GM19468 (cell line): ENCODE measurements around the gene ARHGEF5.

Experiments
- ATAC-seq: cut with Tn5 transposase; IDR thresholded peaks from one replicate; pipeline ENCODE4 v1.9.1; 2021; ENCODE audit warnings: mild to moderate bottlenecking, moderate library complexity, moderate number of reproducible peaks; ENCODE audit not compliant: unreplicated experiment; ENCODE audit errors: extremely low read depth

Gene ARHGEF5

DNA sequence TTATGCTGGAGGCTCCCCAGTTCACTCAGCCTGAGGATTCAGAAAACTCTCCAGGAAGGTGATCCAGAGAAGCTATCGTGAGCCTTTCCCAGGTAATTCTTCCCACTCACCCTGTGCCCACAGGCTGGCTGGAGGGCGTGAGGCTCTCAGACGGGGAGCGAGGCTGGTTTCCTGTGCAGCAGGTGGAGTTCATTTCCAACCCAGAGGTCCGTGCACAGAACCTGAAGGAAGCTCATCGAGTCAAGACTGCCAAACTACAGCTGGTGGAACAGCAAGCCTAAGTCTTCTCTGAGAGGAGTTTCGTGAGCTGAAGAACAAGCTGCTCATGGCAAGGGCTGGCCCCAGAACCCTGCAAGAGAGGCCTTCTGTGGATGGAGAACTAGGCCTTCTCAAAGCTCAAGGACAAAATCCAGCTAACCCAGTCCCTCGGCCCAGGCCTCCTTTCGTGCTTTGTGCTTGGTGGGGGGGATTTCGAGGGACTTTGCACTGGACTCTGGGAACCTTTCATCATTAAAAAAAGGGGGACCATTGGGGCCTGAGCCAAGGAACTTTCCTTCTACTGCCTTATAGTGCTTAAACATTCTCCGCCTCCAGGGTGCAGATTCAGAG, 24.7 kb downstream of the ARHGEF5 start:
- ATAC-seq: no peak

DNA sequence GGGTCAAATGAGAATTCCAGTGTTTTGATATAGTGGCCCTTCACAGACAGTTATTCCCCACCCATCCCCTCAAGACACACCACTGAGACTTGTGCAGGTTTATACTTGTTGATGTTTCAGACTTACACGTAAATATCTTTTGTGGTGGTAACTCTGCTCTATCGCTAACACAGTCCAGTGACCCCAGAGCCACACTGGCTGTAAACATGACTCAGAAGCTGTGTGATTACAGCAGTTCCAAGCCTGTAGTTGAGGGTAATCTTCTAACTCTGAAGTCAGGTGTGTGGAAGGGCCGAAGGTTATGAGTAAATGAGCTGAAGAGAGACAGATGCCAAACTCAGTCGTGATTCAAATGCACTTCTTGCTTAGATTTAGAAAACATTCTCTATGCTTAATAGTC, 28.9 kb downstream of the ARHGEF5 start:
- no peak for ATAC-seq

DNA sequence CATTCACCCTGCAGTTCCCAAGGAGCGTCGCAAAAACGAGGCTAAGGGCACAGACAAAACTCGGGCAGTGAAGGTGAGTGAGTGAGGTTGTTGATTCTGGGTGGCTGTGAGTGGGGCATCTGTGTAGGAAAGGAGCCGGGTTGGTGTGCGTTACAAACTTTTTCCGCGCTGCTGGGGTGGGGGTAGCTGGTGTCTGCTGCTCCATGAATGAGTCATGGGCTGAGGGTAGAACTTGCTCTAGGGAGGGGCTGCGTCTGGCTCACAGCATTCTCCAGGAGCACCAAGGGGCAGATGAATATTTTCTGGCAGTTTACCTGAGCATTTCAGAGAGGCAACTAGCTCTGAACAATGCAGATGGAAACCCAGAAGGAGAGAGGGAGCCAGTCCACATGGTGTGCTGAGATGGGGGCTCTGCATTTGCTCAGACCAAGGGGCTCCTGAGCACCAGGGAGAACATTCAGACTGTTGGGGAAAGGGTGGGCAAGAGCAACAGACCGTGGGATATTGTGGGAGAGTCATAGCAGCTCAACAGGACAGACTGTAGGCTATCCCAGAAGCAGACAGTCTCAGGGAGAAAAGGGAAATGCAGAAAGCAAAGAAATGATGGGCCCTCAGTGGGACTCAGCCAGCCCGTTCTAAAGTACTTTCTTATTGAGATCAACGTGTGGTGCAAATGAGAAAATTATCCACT, 29.5 kb downstream of the ARHGEF5 start:
- no peak for ATAC-seq

DNA sequence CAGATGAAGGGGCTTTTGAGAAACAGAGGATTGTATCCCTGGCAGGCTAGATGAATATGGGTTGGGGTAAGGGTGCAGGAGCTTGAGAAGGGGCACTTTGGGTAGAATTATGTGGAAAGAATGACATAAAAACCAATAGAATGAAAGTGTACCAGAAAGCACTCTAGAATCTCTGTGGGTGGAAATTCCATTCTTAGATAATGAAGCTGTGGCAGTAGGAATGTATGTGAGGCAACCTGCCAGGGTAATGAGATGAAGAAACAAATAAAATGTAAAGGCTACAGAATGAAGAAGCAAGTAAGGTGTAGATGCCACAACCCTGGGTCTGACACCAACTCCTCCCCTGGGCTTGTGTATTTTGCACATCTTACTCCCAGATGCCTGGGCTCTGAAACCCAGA, 31.5 kb downstream of the ARHGEF5 start:
- ATAC-seq: no peak

DNA sequence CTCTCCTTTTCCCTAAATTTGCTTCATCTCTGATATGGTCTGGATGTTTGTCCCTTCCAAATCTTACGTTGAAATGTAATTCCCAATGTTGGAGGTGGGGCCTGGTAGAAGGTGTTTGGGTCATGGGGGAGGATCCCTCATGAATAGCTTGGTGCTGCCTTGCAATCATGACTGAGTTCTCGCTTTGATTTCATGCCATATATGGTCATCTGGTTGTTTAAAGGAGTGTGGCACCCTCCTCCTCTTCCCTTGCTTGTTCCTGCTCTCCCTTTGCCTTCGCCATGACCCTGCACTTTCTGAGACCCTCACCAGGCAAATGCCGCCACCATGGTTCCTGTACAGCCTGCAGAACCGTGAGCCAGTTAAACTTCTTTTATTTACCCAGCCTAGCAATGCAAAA, 33.7 kb downstream of the ARHGEF5 start:
- ATAC-seq: no peak

DNA sequence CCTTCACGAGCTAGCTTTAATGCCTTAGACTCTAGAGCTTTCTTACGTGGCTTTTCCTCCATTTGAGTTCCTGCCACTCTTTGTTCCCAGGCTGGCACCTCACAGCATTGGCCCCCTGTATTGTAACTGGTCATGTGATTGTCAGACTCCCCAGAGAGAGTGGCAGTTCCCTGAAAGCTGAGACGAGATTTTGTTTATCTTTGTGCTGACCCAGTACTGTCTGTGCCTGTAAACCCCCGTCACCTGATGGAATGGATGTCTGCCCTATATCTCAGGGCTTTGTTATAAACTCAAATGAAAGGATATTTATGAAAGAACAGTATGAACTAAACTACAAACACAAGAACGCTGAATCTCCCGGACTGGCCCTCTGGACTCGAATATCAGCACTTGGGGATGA, 35.3 kb downstream of the ARHGEF5 start:
- no peak for ATAC-seq

DNA sequence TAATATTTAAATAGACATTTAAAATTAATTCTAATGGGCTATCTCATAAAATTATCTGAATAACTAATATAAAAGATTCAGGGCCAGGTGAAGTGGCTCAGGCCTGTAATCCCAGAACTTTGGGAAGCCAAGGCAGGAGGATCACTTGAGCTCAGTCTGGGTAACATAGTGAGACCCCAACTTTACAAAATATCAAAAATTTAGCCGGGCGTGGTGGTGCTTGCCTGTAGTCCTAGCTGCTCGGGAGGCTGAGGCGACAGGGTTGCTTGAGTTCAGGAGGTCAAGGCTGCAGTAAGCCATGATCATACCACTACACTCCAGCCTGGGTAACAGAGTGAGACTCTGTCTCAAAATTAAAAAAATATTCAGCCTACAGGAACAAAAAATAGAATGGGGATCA, 35.8 kb downstream of the ARHGEF5 start:
- no peak for ATAC-seq

DNA sequence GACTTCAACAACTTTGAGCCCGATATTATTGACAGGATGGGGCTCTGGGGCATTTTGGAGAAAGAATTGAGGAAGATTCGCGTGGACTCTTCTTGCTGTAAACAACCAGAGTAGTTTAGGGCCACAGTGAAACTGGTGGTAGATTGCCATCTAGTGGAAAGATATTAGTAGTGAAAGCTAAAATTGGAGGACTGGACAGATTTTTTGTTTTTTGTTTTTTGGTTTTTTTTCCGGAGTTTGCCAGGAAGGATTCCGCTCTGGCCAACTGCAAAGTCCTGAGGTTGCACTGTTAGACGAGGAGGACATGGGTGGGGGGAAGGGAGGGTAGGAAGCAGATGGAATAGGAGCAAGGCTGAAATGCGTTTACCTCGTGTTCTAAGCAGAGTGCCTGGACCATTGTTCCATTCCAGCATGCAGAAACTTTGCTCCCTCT, 36.6 kb downstream of the ARHGEF5 start:
- no peak for ATAC-seq

DNA sequence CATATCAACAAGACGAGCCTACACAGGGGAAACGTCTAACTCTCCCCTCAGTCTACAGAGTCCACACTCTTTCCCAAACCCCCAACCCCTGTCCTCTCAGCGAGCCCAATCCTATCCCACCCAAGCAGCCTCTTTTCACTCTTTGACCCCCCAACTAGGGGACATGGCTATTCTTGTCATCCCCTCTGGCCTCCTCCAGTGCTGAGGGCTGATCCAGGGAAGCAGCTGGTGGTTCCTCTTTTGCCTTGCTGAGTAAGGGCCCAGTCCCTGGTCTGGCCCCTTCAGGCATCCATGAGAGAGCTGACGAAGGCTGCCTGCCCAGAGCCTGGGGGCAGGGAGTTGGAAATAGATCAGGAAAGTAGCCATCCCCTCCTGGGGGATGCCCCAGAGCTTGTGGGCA, 41.9 kb downstream of the ARHGEF5 start:
- ATAC-seq: no peak

DNA sequence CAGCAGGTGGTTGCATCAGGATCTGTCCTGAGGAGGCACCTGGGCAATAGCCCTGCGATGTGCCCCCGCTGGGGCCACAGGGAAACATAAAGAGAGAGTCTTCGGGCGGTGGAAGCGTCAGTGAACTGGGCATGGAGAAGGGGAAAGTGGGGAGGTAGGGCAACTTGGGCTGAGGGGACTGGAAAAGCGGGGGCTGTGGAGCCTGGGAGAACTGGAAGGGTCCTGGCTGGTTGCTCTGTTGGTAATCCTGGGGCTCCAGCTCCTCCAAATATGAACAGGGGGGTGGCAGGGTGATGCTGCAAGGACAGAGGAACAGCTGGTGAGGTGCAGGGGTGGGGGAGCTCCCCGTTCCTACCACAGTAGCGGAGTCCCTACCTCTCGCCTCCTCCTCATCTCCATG, 43.1 kb downstream of the ARHGEF5 start:
- ATAC-seq: no peak

DNA sequence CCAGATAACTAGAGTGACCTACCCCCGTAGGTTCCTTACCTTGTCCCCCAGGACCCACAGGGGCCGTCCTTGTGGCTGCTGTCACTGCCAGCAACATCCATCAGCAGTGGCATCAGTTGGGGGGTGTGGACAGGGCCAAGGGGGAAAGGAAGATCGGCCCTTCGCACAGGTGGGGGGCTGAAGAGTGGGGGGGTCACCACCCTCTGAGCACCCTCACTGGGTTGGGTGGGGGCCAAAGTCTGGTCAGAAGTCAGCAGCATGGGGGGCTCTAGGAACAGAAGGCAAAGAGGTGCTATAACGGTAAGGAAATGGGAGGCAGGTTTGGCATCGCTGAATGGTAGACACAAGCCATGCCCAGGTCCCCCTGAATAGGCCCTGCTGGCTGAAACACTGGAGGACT, 43.7 kb downstream of the ARHGEF5 start:
- ATAC-seq: no peak

DNA sequence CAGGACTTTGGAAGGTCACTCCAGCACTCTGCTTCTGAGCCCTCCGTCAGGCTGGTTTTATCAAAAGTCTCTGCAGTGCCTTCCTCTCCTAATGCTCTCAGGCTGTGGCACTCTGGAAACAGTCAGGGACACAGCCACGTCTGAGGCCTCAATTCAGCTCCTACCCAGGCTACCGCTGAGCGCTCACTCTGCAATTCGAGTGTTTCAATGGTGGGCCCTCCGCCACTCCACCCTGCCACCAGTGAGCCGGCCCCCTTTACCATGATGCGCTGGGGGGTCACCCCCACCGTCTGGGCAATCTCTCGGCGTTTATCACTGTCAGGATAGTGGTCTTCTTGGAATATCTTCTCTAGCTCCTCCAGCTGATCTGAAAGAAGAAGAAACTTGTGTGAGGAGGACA, 44.7 kb downstream of the ARHGEF5 start:
- no peak for ATAC-seq

DNA sequence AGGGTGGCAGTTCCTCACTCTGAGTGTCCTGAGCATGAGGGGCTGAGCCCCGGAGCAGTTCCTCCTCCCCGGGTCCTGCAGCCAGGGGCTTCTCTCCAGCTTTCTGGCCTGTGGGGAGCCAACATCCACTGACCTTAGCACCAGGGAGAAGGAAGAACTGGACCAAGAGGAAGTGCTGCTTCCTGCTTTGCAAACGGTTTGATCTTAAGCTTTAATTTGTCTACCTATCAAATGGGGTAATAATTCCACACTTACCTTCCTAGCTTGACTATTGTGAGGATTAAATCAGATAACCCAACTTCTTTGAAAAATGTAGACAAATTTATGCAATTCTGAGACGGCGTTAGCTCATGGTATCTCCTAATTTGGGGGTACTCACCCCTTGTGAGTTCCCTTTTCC, 46.3 kb downstream of the ARHGEF5 start:
- no peak for ATAC-seq

DNA sequence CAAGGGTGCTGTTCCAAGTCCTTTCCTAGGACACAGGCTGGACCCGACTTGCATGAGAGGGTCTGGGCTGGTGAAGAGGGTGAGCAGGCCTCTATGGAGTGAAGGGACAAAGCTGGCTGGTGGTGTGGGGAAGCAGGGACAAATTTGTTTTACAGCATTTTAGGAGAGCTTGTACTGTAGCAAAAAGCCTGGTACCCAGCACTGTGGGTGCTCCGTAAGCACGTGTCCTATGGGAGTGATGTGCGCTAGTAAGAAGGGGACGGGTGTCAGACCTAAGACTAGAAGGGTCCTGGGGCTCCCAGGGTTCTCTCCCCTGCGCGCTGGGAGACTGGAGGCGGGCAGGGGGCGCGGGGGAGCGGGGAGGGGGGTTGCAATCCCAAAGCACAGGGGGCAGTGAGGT, 47.9 kb downstream of the ARHGEF5 start:
- ATAC-seq: no peak

DNA sequence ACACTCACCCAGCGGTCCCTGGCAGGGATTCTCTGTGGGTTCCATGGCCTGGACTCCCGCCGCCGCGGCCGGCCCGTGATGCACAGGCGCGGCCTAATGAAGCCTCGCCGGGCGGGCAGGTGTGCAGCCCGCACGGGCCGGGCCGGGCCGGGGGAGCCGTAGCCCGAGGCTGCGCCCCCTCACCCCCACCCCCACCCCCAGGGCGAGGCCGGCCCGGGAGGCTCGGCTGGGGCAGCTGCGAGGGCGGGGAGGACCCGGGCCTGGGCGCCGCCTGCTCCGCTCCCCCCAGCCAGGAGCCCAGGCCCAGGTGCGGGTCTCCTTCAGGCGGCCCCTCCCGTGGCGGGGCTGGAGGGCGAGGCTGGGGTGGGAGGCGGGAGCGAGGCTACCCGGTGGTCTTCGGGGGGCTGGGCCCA, 48.5 kb downstream of the ARHGEF5 start, which contains the start of gene NOBOX:
Gene NOBOX, minus strand, starts transcription at position 45 of the 413 bp plus-strand sequence.
- ATAC-seq: no peak

DNA sequence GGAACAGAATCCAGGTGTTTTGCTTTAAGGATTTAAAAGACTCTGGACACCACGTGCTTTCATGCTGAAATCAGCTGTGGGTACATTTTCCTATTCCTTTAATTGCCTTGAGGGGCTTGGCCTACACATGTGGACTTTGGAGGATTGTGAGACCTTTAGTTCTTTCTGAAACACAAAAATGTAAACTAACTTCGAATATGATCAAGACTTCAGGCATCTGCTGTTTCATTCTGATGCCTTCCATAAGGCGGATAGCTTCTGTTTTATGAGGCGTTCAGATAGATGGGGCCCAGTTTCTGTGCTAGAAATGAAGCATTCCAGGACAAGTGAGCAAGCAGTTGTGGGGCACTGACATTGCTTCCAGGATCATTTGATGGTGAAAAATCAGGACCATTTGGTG, 49.7 kb downstream of the ARHGEF5 start:
- ATAC-seq: no peak

DNA sequence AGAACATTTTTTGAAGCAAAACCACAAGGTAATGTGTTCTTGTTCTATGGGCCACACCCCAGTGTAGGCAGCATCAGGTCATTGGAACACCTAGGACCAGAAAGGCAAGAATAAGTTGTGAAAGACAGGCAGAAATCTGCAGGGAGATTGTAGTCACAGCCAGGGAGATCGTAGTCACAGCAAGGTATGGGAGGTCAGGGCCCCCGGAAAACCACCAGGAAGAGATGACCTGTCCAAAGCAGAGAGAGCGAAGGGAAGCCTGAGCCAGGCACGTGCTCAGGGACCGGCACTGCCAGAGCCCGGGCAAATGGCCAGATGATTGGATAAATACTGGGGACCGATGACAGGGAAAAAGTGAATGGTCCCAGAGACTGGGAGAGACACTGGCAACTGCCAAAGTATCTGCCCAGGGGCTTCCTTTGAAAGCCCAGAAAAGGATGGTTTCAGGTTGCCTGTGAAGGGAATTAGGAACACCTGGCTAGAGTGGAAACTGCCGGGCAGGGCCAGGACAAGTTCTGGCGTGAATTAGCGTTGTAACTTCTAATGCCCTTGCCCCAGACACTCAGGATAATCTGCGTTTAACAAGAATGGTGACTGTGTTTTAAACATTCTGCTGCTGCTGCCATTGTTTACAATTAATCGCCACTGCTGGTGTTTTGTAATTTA, 52.2 kb downstream of the ARHGEF5 start:
- ATAC-seq: no peak

DNA sequence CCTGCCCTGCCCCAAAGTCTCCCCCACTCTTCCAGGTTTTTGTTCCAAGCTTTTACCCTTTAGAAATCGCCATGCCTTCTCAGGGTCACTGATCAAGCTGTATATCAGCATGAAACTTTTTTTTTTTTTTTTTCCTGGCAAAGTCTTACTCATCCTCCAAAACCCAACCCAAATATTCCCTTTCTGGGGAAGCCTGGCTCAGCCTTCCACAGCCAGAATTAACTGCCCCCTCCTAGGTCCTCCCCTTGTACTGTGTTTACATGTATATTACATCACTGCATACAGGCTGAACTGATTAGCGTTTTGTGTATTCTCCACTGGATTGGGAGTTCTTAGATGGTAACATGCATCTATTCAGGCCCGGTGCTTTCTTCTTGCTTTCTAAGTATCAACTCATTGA, 52.9 kb downstream of the ARHGEF5 start:
- ATAC-seq: no peak

DNA sequence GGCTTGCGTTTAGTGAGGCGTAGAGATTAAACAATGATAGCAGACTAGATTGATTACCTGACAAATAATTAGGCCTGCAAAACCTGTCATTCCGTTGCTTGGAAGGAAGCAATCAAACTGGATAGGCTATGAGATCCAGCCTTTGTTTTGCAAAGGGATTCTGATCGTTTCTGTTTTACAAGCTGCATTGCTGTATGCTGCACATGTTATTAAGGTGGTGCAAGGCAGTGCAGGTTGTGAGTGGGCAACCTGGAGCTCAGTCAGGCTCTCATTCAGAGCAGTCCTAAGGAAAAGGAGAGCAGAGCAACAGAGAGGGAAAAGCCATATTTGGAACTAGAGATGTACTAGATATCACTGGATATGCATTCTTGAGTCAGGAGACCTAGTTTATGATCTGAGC, 55.2 kb downstream of the ARHGEF5 start:
- no peak for ATAC-seq

DNA sequence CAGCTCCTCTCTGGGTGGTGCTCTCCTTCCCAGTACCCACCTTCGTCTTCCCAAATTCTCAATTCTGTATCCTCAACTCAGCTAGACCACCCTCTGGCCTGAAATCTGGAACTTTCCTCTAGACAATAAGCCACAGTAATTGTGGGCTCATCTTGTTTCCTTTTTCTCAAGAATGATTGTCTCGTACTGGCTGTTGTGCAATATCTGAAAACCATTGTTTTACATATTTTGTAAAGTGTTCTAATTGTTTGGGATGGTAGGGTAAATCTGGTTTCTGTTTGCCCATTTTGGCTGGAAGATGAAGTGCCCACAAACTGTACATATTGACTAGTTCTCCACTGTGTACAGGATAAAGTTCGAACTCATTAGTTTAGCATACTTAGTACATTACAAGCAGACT, 59.6 kb downstream of the ARHGEF5 start:
- no peak for ATAC-seq

DNA sequence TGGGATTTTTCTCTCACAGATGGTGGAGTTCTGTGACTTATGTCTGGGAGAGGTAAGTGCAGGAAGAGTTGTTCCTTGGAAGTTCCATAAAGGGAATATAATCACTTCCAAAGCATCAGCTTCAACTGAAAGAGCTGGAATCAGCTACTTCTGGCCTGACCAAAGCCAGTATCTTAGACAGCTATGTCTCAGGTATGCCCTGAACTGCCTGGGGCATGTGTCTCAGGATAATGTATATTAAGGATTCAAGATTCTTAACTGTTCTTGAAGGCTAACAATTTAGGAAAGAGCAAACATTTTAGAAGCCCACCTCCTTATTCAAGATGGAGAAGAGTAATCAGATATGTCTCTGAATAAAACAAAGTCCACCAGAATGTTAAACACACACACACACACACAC, 60.7 kb downstream of the ARHGEF5 start:
- no peak for ATAC-seq

DNA sequence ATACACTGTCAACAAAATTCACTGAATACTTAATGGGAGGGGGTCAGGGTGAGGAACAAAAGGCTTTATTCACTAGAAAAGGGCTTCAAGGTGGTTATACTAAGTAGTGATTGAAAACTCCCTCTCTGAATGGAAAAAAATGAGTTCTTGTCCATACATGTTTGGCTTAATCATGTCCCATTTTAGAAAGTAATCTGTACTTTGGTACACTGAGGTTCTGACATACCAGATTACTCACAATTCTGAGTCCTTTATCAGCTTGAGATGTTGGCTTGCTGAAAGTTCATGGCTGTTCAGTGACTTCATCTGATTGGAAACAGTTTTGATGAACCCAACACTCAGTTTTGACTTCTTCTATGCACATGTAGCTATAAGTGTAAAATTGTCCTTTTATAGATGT, 61.1 kb downstream of the ARHGEF5 start:
- ATAC-seq: no peak
